COLO668 (cell line): ENCODE measurements around the gene SYT7.

Source experiments
- DNase-seq: peaks from one replicate; lab custom pipeline; 2025; ENCODE audit not compliant: unreplicated experiment; lab: John Stamatoyannopoulos, UW

SYT7 gene

DNA sequence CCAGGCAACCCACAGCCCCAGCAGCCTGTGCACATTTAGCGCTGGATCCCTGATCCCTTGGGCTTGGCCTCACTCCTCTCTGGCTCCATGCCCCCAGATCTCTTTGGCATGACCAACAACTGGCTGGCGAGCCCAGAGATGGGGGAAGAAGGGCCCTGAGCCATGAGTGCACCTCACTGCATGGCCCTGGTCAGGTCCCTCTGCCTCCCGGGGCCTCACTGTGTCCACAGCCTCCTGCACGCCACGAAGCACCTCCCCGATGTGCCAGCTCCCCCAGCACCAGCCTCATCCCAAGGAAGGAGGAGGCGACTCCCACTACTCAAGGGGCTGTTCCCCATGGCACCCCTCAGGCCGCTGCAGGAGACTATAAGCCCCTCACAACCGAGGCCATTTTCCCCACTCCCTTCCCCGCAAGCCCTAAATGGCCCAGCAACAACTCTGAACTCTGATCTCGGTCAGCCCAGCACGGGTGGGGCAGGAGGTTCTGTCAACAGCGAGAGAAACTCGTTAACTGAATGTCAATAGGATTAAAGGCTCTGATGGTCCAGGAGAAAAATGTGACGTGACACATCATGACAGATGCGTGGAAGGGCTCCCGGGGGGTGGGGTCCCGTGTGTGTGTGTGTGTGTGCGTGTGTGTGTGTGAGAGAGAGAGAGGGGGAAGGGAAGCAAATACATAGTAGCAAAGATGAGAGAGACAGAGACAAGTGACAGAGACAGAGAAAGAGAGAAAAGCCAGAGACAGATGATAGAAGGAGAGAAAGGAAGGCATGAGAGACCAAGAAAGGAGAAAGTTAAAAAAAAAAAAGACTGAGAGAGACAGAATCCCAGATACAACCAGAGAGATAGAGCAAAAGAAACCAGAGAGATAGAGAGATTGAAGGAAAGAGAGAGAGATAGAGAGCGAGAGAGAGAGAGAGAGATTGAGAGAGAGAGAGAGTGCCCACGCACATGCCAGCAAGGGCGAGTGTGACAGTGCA lies 28.4 kb upstream of the SYT7 start:
- peak; percentile 44 for DNase-seq

DNA sequence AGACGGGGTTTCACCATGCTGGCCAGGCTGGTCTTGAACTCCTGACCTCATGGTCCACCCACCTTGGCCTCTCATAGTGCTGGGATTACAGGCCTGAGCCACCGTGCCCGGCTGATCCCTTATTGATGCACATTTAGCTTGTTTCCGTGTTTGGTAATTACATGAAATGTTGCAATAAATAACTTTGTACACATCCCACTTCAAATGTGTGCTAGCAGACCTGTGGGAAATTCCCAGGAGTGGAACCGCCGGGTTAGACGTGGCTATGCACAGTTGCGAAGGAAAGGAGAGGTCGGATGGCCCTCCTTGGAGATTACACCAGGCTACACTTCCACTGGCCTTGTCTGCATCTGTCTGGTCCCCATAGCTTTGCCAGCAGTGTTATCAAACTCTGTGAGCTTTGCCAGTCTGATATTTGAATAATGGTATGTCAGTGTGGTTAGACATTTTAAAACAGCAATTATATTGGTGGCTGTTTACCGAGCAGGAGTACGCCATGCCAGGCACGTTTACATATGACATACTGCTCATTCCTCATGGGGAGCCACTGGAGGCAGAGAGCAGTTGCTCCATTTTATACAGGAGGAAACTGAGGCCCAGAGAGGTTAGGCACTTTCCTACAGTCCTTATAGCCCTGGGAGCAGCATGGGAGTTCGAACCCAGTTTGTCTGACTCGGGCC lies 27.2 kb upstream of the SYT7 start:
- no peak for DNase-seq

- no peak for DNase-seq
Measured at GRCh38 chr11:61607426-61607825, 26.6 kb upstream of the SYT7 start.

DNA sequence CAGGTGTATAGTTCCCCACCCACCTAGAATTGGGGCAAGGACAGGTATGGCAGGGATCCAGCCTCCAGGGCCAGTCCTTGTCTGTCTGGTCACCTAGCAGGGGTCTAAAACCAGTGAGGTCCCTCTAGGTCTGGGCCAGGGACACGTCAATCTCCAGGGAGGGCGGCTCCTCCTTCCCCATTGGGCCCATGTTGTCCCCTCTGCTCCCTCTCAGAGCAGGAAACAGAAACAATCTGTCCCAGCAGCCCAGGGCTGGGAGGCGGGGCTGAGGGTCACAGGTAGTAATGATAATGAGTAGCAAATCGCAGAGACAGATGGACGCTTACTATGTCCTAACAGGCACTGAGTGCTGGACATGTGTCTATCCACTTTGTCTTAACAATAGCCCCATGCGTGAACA lies 22.8 kb upstream of the SYT7 start:
- DNase-seq, result peak; percentile 14

DNA sequence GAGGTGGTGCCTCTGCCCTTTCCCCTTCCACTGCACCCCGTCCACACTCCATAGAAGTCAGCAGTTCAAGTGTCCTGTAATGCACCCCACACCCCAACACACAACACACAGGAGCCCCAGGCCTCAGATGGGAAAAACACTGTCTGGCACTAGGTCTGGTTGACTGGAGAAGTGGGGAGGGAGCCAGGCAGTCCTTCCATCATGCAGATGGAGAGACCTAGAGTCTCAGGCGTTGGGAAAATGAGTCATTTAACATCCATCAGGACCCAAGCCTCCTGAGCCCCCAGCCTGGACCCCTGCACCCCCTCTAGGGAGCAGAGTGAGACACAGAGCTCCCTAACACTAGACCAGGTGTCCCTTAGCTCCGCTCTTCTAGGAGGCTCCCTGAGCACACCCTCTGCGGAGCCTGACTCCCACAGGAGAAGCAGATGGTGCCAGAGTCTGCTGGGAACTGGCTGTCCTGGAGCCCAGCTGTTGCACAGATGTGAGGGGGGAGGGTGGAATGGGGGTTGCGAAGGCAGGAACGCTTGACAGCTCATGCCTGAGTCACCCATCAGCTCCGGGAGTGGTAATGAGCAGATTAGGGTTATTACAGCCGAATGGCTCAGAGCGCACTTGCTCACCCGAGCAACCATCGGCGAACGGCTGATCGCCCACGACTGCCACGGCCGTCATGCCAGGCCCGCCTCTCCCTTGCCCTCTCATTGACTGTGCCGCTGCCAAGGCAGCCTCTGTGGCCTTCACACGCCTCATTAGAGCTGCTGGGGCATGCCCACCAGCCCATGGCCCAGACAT lies 22.1 kb upstream of the SYT7 start:
- peak; percentile 81 for DNase-seq

GRCh38 chr11:61601512-61601911 lies 20.6 kb upstream of the SYT7 start:
- DNase-seq, result peak; percentile 78

GRCh38 chr11:61599968-61600710 lies 19.3 kb upstream of the SYT7 start:
- DNase-seq, result no peak

DNA sequence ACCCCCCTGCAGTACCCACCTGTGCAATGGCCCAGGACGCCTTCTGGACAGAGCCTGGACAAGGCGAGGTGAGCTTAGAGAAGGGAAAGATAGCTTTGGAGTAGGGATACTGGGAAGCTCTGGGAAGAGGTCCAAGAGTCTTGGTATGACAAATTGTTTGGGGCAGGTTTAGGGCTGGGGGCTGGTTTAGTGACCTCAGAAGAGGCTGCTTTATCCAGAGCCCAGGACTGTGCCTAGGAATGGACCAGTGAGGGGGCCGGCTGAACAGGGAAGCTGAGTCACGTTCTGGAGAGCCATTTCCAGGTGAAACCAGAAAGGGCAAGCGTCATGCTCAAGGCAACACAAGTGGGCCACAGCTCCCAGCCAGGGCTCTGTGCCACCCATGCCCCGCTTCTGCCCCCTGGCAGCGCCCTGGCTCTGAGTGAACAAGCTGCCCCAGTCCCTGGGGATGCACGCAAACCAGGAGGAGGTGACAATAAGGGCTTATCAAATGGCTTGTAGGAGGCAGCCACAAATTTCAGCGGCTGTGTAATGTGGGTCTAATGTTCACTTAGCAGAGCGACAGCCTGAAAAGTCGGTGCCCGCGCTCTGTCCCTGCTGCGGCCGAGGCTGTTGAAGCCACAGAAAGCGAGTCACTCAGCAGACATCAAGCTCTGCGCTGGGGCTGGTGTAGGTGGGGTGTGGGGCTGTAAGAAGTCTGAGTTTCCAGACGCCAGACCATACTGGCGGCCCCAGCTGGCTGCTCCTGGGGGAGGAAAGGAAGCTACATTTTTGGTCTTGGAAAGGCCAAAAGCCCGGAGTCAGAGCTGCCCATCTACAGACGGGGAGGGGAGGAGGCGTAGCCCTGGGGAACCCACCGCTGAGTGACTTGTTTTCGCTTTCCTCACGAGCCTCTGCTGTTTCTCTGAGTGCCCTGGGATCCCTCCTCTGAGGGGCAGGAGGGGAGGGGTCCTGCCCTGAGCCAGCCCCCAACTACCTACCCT lies 18.3 kb upstream of the SYT7 start:
- DNase-seq, result no peak

DNA sequence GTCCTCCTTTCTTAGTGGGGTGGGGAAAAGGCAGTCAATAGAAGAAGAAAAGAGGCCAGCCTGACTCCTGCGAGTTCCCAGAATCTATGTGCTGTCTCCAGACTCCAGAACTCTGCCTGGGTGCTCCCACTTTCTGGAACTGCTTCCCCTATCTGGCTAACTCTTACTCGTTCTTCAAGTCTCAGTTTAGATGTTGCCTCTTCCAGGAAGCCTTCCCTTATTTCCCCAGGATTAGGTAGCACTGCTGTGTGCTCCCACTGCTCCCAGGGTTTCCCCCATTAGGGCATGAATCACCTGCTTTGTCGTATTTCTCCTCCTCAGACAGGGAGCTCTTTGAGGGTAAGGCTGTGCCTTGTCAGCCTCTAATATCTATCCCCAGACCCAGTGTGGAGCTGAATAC lies 17.5 kb upstream of the SYT7 start:
- no peak for DNase-seq

- no peak for DNase-seq
Measured at GRCh38 chr11:61596990-61597389, 16.1 kb upstream of the SYT7 start.

GRCh38 chr11:61596542-61596941 lies 15.7 kb upstream of the SYT7 start:
- no peak for DNase-seq

DNA sequence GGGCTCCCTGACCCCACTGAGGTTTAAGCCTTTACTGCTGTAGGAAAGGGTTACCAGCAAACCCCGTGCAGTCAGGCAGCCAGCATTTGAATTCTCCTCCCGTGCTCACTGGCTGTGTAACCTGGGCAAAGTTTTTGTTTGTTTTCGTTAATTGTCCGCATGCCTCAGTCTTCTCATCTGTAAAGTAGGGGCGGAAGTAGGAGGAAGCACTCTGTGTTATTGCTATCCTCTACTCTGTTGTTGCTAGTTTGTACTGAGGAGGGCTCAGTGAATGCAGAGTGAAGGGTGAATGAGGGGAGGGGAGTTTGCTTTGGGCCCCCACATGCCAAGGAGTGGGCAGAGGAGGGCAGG lies 14.0 kb upstream of the SYT7 start:
- DNase-seq, result no peak

GRCh38 chr11:61593151-61593550 lies 12.3 kb upstream of the SYT7 start:
- no peak for DNase-seq

DNA sequence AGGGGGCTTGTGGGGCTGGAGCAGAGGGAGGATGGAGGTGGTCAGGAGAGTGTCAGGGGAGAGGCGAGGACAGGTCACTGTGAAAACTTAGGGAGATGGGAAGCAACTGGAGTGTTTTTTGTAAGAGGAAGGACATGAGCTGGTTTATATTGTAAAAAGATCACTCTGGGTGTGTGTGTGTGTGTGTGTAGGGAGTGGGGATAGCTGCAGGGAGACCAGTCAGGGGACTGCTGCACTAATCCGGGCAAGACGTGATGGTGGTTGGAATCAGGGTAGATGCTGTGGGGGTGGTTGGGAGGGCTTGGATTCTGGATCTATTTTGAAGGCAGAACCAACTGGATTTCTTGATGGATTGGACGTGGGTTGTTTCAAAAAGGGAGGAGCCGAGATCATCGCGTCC lies 11.3 kb upstream of the SYT7 start:
- DNase-seq, result no peak

- peak; percentile 74 for DNase-seq
Measured at GRCh38 chr11:61589961-61590360, 9.1 kb upstream of the SYT7 start.

- peak; percentile 60 for DNase-seq
Measured at GRCh38 chr11:61588728-61589191, 7.9 kb upstream of the SYT7 start.

DNA sequence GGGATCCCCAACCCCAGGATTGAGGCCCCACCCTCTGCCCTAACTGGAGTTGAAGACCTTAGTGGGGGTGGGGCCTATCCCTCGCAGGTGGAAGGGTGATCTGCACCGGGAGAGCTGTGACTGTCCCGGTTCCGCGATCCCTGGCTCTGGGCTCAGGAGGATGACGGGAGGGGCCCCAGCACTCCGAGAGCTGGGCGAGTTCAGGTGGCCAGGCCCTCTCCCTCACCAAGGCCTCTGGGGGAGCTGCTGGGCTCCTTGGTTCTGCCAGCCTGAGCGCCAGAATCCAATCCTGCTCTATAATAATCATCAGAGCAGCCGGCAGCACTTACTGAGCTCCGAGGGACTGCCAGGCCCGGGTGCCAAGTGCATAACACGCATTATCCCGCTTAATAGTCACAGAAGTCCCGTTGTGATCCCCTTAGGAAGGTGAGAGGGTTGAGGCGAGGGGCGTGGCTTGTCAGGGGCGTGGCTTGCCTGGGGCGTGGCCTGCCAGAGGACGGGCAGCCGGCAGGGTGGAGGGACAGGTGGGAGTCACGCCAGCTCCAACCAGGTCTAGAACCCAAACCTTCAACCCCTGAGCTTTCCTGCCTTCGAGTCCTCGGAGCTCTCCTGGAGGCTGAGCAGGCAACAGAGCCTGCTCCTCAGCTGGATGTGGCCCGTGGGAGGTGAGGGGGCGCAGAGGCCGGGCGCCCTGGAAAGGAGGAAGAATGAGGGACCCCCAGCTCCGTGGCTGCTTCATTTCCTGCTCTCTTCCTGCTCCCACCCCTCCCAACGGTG lies 7.3 kb upstream of the SYT7 start:
- DNase-seq, result peak; percentile 81

GRCh38 chr11:61587541-61587941 lies 6.7 kb upstream of the SYT7 start:
- peak; percentile 78 for DNase-seq
